HG03571 (cell line): ENCODE measurements around the gene MYO16.
A peak's percentile ranks its signal among the peaks of the same experiment; 100 is the strongest.

ENCODE experiments used
- ATAC-seq: cut with Tn5 transposase; IDR thresholded peaks from one replicate; pipeline ENCODE4 v1.9.1; 2021; ENCODE audit not compliant: unreplicated experiment

The MYO16 gene

DNA sequence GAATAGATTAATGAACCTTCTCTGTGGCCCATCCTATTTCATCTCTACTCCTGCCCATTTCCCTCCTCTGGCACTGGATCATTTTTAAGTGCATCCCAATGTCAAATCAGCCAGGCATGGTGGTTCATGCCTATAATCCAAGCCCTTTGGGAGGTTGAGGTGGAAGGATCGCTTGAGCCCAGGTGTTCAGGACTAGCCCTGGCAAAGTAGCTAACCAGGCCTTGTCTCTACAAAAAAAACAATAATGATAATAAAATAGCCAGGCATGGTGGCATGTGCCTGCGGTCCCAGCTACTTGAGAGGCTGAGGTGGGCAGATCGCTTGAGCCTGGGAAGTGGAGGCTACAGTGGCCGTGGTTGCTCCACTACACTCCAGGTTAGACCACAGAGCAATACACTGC is 517.0 kb downstream of the MYO16 start:
- no peak for ATAC-seq

DNA sequence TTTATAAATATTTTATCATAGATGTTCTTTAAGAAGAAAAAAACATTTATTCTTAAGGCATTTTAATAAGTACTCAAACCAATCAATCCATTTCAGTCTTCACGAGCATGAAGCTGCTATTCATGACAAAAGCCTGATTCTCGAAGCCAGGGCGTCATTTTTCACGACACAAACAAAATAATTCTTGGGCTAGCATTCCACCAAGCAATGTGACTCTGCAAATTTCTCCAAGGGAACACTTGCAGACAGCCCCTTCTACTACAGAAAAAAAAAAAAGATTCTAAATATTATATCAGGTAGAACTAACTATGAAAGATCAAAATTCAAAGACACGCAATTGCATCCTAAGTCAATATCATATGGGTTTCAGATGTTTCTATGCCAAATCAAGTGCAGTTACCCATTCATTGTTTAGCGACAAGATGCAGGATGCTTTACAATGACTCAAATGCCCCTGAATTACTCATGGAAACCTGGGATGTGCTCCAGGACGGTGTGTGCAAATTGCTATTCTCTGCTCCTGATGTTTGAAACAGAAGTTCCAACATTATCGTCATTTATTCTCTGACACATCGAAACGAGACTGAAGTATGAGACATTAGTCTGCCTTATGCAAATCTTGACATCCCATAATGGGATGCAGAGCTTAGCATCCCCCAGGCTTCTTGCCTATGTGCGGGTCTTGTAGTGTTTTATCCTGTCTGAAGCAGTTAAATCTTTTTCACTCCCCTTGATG is 517.7 kb downstream of the MYO16 start:
- no peak for ATAC-seq

DNA sequence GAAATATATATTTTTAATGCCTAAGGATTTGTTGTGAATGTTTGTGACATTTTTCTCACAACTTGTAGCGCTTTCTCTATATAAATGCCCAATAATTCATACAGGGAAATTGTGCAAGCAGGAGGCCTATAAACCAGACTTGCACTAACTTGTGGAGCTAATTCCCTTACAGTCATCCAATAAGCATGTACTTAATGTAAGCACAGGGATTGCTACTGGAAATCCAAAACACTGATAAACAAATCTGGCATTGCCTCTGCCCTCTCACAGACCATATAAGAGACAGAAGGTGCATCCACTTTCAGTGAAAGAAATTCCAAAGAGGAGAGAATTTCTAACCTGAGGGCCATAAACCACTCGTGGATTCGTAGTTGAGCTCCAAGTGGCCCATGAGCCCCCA is 518.8 kb downstream of the MYO16 start:
- ATAC-seq = no peak

DNA sequence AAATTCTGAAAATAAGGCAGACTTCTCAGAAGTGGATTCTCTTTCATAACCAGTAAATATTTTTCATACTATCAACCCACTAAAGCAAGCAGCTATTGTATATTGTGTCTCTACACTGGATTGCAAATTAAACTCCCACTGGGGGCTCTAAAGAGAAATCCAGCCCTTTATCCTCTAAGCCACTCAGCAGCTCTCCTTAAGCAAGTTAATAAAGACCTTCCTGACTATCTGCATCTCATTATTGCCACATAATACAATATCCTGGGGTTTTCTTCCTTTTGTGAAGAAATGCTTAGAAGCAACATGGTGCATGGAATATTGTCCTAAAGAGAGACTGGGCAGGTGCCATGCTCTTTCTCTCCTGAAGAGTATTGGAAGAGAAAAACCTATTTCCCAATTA is 521.3 kb downstream of the MYO16 start:
- no peak for ATAC-seq

DNA sequence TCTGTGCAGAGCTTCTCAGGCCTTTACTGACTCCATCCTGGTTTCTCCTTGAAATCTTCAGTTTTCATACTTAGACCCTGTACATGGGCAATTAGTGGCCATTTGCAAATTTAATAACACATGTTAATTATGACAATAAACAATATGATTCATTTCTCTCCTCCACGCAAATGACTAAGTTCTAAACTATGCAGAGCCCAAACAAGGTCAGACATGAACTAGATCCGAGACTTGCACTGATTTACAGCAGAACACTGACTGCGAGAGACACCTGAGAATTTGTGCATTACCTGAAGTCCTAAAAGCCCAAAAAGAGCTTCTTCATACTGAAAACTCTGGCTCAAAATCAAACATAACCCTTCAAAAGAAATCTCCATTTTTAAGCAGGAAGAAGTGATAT is 521.8 kb downstream of the MYO16 start:
- ATAC-seq = no peak

DNA sequence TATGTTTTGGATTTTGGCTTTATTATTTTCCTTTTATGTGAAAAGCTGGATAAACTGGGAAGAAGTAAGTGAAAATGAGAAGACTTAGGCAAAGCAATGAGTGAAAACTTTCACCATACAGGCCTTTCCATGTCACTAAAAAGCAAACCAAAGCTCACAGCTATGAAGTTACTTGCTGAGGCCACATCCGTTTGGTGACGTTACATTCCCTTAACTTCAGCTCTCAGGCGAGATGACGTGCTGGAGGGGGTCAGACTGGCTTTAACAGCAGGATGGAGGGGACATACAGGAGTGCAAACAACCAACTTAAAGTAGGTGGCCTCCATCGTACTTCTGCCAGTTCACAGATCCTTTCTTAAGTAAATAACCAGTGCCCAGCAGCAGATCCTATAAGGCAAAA is 522.3 kb downstream of the MYO16 start:
- ATAC-seq = no peak

DNA sequence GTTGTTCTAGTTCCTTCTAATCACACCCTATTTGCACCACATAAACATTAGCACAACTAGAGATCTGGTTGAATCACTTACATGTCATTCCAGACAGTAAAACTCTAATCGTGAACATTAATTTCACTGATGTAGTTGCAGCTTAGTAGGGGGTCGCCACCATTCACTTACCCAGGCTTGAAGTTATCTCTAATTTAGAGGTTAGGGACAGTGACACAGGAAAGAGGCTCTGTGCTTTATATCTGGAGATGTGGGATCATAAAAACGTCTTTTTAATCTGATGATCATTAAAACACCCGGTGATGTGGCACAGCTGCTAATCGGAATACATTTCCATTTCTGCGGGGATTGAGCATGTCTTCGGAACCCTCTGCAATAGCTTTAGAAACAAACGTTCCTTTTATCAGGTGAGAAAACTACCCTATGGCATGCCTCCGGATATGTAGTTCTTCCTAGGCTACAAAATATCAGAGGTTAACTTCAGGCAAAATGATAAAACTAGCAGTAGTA is 523.0 kb downstream of the MYO16 start:
- no peak for ATAC-seq

DNA sequence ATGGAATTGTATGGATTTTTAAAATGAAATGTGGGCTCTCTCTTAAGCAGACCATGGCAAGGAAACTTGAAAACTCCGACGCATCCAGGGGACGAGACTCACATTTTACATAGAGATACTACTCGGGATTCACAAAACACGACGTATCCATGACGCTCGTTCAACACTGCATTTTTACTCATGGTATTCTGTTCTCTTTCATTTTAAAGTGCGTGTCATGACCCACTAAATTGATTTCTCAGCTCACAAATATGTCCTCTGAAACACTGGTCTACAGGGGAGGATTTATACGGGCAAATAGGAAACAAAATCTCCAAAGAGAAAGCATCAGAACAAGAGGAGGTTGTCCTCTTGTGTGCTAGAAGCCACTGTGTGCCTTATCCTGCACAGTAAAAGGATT is 523.5 kb downstream of the MYO16 start:
- ATAC-seq = no peak

GRCh38 chr13:109154146-109154545 is 524.7 kb downstream of the MYO16 start:
- no peak for ATAC-seq

GRCh38 chr13:109154546-109154945 is 525.1 kb downstream of the MYO16 start:
- ATAC-seq = no peak

- no peak for ATAC-seq
Observed at GRCh38 chr13:109154966-109155761, 525.8 kb downstream of the MYO16 start.

- ATAC-seq = no peak
Observed at GRCh38 chr13:109156181-109156935, 526.9 kb downstream of the MYO16 start.

DNA sequence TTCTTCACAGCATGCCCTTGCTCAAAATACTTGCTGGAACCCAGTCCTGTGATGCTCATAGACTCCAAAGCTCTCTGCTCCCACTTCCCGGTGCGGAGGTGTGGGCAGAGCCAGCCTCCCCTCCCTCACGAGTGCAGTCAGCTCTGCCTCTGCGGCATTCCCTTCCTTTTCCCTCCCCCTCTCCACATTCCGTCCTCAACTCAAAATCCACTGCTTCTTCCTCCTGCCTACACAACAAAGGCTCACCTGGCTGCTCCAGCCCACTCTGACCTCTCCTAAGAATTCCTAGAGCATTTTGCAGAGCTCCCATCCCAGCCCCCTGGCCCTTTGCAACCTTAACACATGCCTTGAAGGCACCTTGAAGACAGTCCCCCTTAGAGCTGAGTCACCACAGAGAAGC is 527.9 kb downstream of the MYO16 start:
- ATAC-seq = no peak

DNA sequence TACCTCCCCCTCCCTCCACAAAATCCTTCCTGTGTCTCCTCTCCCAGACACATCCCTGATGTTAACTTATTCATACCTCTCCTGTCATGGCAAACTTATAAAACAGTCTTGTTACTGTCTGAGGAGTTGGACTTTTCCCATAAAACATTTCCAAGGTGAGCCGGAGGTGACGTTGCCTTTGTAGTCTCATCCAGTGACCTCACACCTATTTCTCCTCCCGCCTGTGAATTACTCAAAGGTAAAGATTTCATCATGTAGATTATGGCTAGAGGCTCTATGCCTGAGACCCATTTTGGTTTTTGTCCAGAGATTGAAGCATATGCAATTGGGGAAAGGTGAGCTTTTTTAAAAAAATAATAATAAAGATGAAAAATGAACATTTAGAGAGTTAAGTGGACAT is 529.0 kb downstream of the MYO16 start:
- no peak for ATAC-seq

GRCh38 chr13:109159650-109160309 is 530.4 kb downstream of the MYO16 start:
- ATAC-seq = no peak

- ATAC-seq = peak; percentile 42
Observed at GRCh38 chr13:109160357-109160756, 530.9 kb downstream of the MYO16 start.

- no peak for ATAC-seq
Observed at GRCh38 chr13:109160887-109161669, 531.7 kb downstream of the MYO16 start.

DNA sequence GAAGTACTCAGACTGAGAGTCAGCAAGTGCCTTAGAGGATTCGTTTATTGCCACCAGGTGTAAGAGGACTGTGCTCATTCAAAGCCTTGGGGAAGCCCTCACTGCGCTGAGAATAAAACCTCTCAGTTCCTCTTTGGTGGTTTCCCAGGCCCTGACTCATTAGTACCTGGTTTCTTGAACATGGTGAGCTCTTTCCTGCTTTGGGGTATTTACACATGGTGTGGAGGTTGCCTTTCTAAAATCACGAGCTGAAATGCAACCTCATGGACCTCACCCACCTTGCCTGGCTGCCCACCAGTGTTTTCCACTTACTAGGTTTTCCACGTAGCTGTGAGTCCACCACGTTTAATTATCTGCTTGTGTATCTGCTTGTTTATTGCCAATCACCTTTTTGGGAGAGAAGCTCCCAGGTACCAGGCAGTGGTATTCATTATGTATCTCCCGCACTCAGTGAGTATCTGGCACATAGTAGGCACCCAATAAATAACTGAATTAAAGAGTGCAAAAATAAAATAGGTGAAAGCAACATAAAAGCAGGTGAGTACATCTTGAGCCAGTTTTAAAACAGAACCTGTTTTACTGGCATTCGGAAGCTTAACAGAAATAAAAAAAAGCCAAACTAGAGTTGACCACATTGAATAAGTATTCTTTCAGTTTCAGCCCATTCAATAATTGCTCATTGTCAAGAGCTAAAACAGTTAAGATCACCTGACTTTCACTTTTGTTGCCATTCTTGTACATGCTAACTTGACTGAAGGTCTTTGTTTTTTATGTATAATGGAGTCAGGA is 533.0 kb downstream of the MYO16 start:
- peak; percentile 80 for ATAC-seq

- peak; percentile 6 for ATAC-seq
Observed at GRCh38 chr13:109163037-109163379, 533.6 kb downstream of the MYO16 start.
